HG03520 (cell line): ENCODE measurements around the gene MYORG.

Experiments
- ATAC-seq: cut with Tn5 transposase; IDR thresholded peaks from one replicate; pipeline ENCODE4 v1.9.1; 2021; ENCODE audit warnings: mild to moderate bottlenecking, moderate library complexity; ENCODE audit not compliant: unreplicated experiment

The MYORG gene

DNA sequence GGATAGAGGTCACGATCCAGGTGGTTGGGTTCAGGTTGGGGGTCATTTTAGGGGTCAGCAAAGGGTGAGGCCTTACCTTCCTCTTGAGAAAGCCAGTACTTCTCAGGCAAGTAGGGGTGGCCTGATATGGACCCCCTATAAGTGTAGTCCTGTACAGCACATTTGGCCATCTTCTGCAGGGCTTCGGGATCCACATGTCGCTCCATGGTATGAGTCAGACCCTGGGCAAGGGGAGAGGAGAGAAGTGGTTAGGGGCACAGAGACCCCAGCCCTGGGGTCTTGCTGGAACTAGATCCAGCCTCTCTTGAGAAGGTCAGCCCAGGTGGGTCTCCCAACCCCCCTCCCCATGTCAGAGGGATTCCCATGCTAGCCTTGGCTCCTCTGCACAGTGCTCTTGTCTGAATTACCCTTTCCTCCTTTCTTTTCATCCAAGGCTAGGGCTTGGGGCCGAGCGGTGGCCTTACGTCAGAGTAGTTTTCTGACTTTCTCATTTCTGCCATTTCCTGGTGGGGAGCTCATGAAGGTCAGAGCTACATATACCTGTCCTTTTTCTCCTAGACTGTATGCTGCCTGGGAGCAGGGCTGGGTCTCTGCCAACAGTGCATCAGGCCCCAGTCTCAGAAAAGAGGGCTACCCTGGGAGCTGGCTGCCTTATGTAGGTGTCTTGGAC is 9.0 kb upstream of the MYORG start:
- no peak for ATAC-seq

DNA sequence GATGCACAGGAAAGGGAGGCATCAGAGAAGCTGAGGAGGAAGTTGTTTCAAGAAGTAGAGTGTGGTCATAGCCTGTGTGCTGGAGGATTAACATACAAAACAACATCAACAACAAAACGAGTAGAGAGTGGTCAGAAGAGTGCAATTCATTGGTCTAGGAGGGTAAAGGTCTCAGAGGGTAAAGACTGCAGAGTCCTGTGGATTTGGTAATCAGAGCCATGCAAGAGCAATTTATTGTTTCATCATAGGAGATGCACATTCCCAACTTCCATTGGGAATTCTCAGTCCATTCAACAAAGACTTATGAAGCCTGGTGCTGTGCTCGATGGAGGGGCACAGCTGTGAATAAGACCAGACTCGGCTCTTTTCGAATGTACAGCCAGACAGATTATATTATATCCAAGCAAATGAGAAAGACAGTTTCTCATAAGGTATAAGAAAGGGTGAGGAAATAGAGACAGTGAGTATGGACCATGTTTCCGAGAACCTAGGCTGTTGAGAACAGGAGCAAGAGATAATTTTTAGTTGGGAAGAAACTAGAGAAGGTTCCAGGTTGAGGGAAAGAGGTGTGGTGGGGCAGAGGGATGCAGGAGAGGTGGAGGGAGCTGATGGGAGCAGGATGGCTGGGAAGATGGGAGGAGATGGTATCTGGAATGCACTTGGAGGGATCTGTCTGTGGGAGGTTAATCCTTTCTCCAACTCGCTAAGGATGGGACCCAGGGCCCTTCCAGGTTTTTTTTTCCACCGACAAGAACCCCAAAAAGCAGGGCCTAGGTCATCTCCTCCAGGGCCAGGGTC is 7.9 kb upstream of the MYORG start:
- no peak for ATAC-seq

DNA sequence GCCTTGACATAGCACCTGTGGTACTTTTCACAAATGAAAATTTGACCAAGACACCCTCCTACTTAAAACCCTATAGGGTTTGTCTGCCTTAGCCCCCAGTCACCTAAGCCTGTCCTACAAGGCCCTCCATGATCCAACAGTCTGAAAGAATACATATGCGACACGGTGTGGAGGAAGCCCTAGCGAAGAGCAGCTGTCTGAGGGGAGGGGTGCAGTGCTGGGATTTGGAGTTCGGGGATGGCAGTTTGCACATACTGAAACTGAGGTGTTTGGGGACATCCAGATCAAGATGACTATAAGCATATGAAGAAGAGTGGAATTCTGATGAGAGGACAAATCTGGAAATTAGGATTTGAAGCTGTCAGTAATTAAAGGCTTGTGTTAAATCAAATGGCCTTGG is 7.2 kb upstream of the MYORG start:
- ATAC-seq: no peak

DNA sequence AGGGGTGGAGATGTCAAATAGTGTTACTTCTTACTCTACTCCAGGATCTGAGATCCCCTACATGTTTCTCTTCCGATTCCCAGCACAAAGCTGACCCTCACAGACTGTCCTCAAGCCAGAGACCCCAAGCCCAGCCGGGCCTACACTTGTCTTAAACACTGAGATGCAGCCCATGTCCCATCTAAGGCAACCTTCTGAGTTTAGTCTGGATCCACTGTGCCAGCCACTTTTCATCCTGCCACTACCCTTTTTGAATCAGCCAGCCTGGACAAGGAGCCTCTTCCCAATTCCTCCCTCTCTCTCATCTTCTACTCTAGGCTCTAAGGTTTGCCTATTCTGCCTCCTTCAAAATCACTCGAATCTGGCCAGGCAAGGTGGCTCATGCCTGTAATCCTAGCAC is 6.2 kb upstream of the MYORG start:
- ATAC-seq: no peak

DNA sequence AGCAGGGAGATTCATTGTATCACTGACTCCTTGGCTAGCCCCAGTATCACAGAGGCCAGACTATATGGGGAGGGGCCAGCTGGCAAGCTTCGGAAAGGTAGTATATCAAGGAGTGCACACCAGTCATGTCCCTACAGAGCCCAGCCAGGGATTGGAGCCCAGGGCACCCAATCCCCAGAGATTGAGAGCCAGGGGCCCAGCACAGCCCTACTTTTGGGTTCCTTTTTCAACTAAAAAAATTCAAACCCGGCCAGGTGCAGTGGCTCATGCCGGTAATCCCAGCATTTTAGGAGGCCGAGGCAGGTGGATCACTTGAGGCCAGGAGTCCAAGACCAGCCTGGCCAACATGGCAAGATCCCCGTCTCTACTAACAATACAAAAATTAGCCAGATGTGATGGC is 5.4 kb upstream of the MYORG start:
- ATAC-seq: no peak

DNA sequence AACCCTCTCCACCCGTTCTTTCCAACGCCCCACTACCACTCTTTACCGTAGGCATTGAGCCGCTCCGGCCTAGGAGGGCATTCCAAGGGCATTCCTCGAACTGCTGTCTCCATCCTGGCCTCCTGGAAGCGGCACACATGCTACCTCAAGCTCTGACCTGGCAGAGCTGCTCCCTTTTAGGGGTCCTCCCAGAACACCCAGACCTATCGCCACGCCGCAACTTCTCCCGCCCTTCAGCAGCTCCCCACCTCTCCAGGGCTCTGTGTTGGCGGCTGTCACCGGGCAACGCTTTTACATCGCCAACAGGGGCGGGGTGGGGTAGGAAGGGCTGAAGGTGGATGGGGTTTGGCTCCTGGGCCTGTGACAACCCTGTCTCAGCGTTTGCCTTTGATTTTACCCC is 4.6 kb upstream of the MYORG start:
- ATAC-seq: no peak

DNA sequence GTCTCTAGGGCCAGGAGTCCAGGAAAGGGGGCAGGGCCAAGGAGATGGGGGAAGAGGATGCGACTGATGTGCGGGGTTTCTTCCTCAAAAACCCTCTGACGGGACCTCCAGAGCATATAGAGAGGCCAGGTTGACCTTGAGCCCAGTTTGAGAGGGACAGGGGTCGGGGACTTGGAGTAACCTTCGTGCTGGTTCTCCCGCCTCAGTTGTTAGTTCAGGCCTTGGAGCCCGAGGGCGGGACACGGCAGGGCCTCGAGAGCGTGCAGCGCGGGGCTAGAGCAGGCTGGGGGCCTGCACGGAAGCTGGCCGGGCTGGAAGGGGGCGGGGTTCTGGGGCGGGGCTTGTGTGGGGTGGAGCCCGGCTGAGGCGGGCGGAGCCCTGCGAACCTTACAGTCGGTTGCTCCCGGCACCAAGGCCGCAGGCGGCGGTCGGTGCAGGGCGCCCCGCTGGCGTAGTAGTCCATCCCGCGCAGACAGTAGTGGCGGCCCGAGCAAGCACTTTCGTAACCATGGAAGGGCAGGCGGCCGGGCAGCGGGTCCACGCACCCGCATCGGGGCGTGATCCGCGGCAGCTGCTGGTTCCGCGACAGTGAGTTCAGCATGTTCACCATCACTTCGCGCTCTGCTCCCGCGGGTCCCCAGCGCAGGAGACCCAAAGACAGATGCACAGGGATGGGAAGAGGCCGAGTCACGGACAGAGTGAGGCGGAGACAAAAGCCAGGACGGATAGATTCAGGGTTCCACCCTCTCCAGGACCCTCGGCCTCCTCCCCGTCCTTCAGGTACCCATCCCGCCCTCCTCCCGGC is 4.0 kb upstream of the MYORG start:
- ATAC-seq: no peak

DNA sequence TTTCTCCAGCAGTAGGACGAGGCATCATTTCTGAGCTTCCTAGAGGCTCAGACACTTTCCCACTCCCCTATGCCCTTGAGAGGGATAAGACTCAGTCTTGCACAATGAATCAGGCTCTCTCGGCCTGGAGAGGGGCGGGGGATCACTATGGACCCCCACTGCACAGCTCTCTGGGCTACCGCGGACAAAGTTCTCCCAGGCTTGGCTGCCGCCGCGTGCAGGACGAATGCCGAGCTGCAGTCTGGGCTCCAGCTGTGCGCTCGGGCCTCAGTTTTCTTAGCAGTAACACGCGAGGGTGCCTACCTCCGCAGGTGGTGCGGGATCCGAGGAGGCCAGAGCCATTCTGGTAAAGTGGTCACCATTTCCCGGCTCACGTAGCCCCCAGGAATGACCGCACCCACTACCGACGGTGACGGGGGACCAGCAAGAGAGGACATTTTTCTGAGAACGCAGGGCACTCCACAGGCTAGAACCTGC is 3.4 kb upstream of the MYORG start:
- ATAC-seq: no peak

DNA sequence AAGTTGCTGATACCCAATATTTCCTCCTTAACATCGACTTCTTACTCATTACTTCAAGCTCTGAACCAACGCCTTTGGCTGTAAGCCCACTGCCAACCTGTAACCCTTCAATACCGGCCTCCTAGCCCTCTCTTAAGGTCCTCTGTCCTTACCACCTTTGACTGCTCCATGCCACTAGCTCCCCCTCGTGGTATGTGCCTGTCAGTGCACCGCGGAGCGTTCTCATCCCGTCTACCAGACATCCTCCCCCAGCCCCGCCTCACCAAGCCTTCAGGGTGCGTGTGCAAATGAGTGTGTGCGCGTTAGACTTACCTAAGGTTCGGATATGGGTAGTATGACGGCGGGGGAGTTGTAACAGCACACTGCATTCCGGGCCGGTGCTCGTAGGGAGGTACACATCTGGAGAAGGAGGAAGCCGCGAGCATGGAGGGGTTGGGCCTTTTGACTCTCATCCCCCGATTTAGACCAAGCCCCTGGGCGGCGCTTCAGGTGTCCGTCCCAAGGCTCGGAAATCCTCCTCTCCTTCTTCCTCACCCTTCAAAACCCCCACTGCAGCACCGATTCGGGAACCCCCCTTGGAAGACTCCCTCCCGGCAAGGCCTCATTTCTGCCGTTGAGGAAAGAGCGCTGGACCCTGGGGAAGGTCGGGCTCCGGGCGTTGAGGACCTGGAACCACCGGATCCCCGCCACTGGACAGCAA is 2.8 kb upstream of the MYORG start:
- no peak for ATAC-seq

DNA sequence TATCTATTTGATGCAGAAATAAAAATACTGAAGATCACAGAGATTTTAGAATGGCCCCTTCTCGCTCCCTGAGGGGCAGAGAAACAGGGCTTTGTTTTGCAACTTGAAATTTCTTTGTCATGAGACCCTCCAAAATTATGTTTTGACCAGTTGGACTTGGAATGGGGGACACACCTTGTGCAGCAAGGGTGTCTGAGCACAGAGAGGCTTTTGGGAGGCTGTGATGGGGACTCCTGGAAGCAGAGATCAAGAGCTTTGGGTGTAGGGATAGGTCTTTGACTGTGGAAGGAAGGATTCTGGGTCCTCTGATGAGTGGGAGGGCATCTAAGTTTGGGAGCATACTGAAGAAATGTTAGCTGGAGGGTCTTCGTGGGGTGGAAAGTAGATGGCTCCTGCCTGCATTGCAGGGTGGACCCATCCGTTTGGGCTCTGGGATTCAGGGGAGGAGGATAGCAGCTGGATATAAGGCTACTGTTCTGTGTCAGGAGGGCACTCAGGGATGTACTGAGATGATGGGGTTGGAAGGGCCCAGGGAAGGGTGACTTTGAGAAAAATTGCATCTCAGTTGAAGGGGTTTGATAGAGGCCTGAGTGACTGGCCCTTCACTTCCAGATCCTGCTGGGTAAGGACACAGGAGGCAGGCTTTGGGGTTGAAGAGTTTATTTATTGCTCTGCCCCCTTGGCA is 1.8 kb upstream of the MYORG start:
- no peak for ATAC-seq

DNA sequence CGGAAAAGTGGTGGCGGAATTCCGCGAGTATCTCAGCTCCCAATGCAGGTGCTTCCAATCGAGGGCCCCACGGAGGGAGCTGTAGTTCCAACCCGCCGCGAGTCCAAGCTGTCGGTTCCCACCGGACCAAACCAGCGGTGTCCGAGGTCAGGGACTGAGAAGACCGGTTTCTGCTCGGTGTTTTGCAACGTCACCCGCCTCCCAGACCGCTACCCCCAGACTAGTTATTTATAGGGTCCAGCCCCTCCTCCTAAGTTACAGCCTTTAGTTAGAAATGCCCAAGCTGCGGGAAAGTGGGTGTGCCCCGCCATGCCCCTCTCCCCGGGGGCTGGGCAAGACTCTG is 677 bp upstream of the MYORG start:
- no peak for ATAC-seq

DNA sequence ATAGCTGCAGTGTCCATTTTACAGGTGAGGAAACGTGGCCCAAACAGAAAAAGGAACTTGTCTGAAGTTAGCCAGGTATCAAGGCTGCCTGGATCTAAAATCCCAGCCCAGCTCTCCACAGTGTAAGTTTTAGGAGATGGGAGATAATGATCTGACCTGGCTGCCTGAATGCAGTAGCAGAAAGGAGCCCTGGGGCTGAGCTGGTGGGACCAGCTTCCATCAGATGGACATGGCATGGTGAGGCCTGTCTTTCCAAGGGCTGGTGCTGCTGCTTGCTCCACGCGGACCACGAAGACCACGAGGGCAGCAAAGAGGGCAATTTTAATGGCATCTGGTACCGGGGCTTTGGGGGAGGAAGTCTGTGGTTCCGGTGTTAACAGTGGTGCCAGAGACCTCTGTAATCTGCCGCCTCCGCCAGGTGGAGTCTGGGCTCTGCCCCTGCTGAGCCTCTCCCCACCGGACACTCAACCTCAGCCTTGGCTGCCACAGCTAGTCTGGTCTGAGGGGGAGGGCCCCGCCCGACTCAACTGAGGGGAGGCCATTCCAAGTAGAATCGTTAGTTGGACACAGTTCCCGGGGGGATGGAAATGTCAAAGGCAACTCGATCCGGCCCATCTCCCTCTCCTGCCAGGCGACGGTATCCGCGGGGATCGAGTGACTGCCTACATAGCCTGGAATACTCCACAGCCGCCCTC is 650 bp downstream of the MYORG start:
- no peak for ATAC-seq

DNA sequence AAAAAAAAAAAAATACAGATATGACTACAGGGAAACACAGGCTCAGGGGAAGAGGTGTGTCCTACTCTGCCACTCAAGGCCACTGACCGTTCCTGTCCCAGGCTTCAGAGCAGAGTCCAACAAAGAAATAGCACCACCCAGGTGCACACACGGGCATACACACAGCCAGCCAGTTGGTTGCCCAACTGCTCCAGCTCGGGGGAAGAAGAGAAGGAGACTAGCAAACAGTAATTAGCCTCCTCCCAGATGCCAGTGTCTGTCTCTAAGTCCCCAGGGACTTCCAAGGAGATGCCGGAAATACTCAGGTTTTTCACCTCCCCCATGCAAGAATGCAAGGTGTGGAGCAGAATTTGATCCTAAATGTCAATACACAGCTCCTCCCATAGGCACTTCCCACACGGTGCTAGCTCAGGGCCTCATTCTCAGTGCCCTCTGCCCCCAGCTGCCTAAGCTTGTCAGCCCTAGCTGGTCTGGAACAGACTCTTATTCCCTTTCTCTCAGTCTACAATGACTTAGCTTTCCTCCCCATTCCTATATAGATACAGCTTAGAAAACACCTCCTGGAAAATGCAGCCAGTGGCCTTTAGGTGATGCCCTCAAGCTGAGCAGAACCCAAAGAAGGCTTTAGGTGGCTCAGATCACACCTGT is 1.7 kb downstream of the MYORG start:
- no peak for ATAC-seq

DNA sequence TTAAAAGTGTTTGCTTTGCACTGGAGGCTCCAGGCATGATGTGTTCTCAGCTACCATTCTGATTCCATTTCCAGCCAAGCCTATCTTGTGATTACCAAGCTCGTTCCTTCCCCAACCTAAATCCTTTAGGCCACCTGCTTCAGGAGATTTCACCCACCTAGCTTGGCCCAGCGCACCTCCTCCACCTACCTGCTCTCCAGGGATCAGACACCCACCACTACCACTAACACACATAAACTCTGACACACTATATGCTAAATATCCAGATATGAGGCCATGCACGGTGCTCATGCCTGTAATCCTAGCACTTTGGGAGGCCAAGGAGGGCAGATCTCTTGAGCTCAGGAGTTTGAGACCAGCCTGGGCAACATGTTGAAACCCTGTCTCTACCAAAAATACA is 2.4 kb downstream of the MYORG start:
- no peak for ATAC-seq

DNA sequence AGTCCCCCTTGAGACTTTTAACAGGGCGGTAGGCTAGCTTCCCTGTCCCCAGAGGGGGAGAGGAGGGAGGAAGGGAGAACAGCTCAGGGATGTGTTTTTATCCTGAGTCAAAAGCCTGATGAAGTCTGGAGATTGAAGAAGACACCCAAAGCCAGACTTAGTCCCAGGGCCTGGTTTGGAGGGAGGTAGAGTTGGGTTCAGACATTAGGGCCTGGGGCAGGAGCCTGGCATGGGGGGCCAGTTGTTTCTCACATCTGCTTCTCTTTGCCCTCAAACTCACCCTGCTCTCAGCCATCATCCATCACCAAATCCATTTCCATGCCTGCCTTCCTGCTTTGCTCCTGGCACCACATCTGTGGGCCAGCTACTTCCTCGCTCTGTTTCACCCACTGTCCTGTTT is 2.9 kb downstream of the MYORG start:
- ATAC-seq: no peak

DNA sequence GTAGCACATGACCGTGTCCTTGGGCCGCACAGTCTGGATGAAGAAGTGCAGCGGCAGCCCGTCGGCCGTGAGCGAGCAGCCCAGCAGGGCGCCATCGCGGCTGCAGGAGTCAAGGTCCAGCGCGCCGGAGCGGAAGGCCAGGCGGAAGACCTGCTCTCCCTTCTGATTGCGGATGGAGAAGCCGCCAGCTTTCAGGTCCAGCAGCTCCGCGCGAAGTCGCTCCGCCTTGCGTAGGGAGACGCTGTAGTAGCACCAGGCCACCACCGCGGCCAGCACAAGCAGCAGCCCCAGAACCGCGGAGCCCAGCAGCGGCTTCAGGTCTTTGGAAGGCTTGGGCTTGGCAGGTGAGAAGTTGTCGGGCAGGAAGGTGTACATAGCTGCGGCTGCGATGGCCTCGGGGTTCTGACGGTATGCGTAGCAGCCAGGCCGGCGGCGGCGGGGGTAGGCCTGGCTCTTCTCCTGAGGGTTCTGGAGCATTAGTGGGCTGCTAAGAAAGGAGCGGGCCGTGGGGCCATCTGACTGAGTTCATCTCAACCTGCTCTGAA is 4.2 kb downstream of the MYORG start:
- ATAC-seq: no peak

DNA sequence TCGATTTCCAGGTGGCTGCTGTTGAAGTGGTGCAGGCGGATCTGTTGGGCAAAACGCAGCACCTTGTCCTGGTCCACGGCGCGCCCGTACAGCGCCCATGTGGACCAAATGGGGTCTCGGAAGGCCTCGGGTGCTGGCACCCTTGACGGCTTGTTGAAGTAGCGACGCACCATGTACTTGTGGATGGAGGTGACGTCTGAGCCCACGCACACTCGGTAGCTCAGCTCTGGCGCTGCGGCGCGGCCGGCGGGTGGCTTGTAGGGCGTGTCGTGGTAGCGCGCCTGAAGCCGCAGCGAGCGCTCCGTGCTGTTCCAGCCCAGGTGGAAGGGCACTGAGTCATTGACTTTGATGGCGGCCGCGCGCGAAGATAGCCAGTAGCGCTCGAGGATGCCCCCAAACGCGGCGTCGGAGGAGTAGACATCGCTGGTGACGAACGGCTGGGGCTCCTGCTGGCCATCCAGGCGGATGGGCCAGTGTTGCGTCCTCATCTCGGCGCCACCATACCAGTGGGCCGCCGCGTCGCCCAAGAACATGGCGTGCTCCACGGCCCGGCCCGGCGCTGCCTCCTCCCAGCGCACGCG is 4.7 kb downstream of the MYORG start:
- no peak for ATAC-seq

DNA sequence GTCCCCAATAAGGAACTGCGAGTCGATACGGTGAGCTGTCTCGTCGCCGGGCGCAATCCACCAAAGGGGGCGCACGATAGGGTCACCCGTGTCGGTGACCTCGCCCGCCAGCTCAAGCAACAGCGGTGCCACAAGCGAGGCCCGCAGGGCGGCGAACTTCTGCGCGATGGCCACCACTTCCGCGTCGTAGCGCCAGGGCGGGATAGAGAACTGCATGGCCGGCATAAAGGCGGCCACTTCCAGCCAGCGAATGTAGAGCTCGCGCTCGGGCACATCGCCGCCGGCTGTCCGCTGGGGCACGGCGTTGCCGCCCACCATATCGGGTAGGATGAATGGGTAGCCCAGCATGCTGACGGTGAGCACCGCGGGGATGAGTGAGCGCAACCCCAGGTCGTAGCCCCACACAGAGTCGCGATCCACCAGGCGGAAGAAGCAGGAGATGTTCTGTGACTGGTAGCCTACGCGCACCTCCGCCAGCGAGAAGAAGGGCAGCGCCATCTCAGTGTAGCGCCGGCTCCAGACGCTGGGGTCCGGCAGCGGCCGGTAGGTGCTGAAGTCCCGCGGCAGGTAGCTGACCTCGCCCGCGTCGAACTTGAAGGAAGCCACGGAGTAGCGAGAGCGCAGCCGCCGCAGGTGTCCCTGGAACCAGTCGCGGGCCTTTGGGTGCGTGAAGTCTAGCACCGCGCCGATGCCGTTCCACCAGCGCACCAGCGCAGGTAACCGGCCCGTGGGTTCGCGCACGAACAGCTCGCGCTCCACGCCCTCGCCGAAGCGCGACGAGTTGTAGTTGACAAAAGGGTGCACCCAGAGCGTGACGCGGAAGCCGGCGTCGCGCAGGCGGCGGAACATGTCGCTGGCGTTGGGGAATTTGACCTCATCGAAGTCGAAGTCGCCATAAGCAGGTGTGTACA is 5.5 kb downstream of the MYORG start:
- ATAC-seq: no peak
